PC-9 (cell line): Measurements from ENCODE around the gene ANO2.

Experiments used
- EZH2 ChIP-seq: fragments of 200-600 bp; sonication (generic); IDR thresholded peaks from 2 replicates; pipeline ENCODE4 v1.8.0; 2017; ENCODE audit warnings: antibody characterized with exemption, low read depth
- TF ChIP-seq, protein P1 (sequence below): fragments of 200-600 bp; sonication (generic); conservative IDR thresholded peaks from 2 replicates; pipeline ENCODE4 v1.6.1; 2017; ENCODE audit warnings: mixed run types, antibody characterized with exemption, mild to moderate bottlenecking, moderate library complexity

DNA sequence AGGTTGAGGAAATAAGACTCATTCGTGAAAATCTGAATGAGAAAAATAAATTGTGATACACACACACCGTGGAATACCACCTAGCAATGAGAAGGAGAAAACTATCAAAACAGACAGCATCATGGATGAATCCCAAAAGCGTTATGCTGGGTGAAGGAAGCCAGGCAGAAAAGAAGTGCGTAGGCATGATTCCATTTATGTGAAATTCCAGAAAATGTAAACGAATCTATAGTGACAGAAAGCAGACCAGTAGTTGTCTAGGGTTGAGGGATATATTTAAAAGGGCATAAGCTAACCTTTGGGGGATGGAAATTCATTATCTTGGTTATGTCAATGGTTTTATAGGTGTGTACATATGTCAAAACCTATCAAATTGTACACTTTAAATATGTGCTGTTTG, 42.5 kb upstream of the ANO2 start:
- TF ChIP-seq EZH2 = no peak
- TF ChIP-seq, protein P1, sequence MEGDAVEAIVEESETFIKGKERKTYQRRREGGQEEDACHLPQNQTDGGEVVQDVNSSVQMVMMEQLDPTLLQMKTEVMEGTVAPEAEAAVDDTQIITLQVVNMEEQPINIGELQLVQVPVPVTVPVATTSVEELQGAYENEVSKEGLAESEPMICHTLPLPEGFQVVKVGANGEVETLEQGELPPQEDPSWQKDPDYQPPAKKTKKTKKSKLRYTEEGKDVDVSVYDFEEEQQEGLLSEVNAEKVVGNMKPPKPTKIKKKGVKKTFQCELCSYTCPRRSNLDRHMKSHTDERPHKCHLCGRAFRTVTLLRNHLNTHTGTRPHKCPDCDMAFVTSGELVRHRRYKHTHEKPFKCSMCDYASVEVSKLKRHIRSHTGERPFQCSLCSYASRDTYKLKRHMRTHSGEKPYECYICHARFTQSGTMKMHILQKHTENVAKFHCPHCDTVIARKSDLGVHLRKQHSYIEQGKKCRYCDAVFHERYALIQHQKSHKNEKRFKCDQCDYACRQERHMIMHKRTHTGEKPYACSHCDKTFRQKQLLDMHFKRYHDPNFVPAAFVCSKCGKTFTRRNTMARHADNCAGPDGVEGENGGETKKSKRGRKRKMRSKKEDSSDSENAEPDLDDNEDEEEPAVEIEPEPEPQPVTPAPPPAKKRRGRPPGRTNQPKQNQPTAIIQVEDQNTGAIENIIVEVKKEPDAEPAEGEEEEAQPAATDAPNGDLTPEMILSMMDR = no peak
